Thymus (tissue), 11 donors: ENCODE data around the gene CNOT9. TPM values are rescaled to one million over a fixed set of nuclear protein-coding genes. Genes with fewer than 3 reads are reported as not detected.

Experiments used
- DNase-seq, 9 donors: peaks; one replicate each; pipeline ENCODE4 v3.0.0-alpha.2; 2013; ENCODE audit warnings: low spot score in 9 of 9, low read depth in 6 of 9, missing footprints in 1 of 9
- H3K27ac ChIP-seq, 2 donors: one replicate each; pipeline ENCODE4 v1.5.1; 2013; ENCODE audit warnings: control low read depth in 1 of 2, low read depth in 1 of 2, low read length in 1 of 2, mild to moderate bottlenecking in 1 of 2, moderate library complexity in 1 of 2
- H3K27me3 ChIP-seq, 2 donors: one replicate each; pipeline ENCODE4 v1.5.1; 2013; ENCODE audit warnings: low read length in 1 of 2; ENCODE audit not compliant: control insufficient read depth in 2 of 2, insufficient read depth in 1 of 2
- H3K36me3 ChIP-seq, 2 donors: one replicate each; pipeline ENCODE4 v1.5.1; 2013; ENCODE audit warnings: low read length in 1 of 2, mild to moderate bottlenecking in 1 of 2, moderate library complexity in 1 of 2; ENCODE audit not compliant: control insufficient read depth in 2 of 2, insufficient read depth in 2 of 2
- H3K4me1 ChIP-seq, 2 donors: one replicate each; pipeline ENCODE4 v1.5.1; 2013; ENCODE audit warnings: low read length in 2 of 2; ENCODE audit not compliant: control insufficient read depth in 2 of 2, insufficient read depth in 2 of 2
- H3K4me3 ChIP-seq, 2 donors: one replicate each; pipeline ENCODE4 v1.5.1; 2013; ENCODE audit warnings: low read length in 2 of 2, control low read depth in 1 of 2, mild to moderate bottlenecking in 1 of 2
- H3K9me3 ChIP-seq, 2 donors: one replicate each; pipeline ENCODE4 v1.5.1; 2013; ENCODE audit warnings: low read length in 1 of 2, mild to moderate bottlenecking in 1 of 2; ENCODE audit not compliant: control insufficient read depth in 2 of 2, insufficient read depth in 1 of 2
- WGBS: extraction: QIAGEN DNeasy Blood & Tissue Kit; methylation state at CpG from one replicate; pipeline ENCODE4 v1.1.7; 2013; 5-methylcytosine and 5-hydroxymethylcytosine counted together
- polyA plus RNA-seq: library from polyadenylated mRNA; stranded (reverse); fragments of 200-250 nt; gene quantifications from one replicate; pipeline ENCODE4 v1.2.3, GENCODE V29; 2013
- total RNA-seq: library from RNA; stranded (reverse); fragments of 120-200 nt; gene quantifications from one replicate; pipeline ENCODE4 v1.2.4, GENCODE V29; 2013
- donor health status: healthy.

CNOT9 gene
- total and polyA plus RNA-seq, 2 donors, result 25.6 to 52.8 TPM

DNA sequence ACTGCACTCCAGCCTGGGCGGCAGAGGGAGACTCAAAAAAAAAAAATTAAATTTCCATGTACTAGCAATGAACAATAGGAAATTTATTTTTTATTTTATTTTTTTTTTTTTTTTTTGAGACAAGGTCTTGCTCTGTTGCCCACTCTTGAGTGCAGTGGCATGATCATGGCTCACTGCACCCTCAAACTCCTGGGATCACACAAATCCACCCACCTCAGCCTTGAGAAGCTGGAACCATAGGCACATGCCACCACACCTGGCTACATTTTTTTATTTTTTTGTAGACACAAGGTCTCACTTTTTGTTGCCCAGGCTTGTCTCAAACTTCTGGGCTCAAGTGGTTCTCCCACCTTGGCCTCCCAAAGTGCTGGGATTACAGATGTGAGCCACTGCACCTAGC lies 16.9 kb downstream of the CNOT9 start:
- WGBS, result 95% methylated on average over 1 of the region's 1 CpG
- DNase-seq, result no peak
- H3K4me3 ChIP-seq, result no peak overlapping the region
- H3K9me3 ChIP-seq, result no peaks in the 10 kb centered on the region
- H3K27me3 ChIP-seq, result no peaks in the 10 kb centered on the region
- H3K4me1 ChIP-seq, result no peaks in the 10 kb centered on the region
- H3K36me3 ChIP-seq, result peaks cover 35 to 77% of the 10 kb centered on the region in 2 donors
- no peak overlapping the region for H3K27ac ChIP-seq

DNA sequence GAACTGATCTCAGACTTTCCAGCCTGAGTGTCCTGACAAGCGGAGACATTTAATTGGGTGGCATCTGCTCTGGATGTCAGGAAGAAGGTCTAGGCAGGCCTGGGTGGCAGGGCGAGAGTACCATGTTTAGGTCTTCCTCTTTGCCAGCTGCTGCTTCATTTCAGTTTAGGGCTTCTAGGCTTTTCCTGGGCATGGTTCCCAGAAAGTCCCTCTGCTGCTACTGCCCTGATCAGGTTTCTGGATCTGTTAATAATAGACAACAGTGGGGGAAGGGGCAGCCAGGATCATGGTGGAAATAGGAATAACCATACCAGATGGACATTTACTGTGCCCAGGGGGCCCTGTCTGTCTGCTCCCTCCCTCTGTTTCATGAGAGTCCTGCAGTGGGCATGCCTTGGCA lies 36.8 kb downstream of the CNOT9 start:
- no peak overlapping the region for H3K27ac ChIP-seq
- H3K4me3 ChIP-seq, result no peak overlapping the region
- WGBS, result 98% methylated on average over 2 of the region's 2 CpGs
- H3K27me3 ChIP-seq, result peaks cover 0 to 12% of the 10 kb centered on the region in 2 donors
- H3K36me3 ChIP-seq, result no peaks in the 10 kb centered on the region
- H3K4me1 ChIP-seq, result no peaks in the 10 kb centered on the region
- peak in 1 of 9 donors; percentile 10 for DNase-seq
- no peaks in the 10 kb centered on the region for H3K9me3 ChIP-seq

DNA sequence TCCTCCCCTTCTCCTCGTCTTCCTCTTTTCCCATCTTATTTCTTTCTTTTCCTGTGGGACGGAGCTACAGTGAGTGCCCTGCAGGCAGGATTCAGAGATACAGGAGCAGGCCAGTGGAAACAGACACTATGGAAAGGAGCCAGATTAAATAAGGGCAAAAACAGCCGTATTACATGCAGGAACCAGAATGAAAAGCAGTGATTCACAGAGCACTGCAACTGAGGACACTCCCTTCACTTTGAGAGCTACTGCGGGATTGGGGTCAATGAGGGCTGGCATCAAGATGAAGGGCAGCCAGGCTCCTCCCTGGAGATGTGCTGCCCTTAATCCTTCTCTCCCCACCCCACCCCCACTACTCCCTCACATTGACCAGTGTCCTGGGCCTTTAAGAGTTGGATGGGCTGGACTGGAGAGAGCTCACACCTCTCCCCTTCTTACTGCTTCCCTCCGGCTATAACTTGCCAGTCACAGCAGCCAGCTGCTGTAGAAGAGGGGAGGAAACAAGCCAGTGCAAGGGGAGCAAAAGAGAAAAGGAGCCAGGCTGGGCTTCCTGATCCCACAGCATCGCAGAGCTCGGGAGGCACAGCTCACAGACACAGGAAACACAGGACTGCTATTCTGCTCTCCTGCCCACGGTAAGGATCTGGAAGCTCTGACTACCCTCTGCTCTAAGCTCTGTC lies 38.9 kb downstream of the CNOT9 start, which contains the start of gene PLCD4:
TSS of gene PLCD4 (plus strand) at position 464 of the 680 bp plus-strand sequence. CDS start 7,841 bp downstream, outside the sequence.
- Histone ChIP-seq H3K27ac (no peak within 1 kb of the TSS), H3K9me3 (no peaks in the 10 kb centered on the region), H3K4me1 (no peaks in the 10 kb centered on the region), H3K27me3 (peaks cover 0 to 12% of the 10 kb centered on the region in 2 donors), H3K4me3 (no peak within 1 kb of the TSS), H3K36me3 (no peaks in the 10 kb centered on the region)
- no peak for DNase-seq
- 56% methylated on average over 8 of the region's 8 CpGs for WGBS

DNA sequence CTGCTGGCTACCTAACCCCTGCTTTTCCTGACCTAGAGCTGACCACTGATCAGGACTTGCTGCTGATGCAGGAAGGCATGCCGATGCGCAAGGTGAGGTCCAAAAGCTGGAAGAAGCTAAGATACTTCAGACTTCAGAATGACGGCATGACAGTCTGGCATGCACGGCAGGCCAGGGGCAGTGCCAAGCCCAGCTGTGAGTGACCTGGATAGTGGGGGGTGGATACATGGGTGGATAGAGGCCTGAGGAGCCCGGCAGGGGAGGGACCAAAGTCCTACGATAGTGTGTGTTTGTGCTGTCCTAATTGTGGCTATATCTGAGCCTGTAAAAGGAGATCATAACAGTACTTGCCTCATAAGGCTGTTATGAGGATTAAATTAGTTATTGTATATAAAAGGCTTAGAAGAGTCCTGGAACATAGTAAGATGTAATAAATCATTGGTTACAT lies 47.3 kb downstream of the CNOT9 start:
- Histone ChIP-seq H3K36me3 (no peaks in the 10 kb centered on the region), H3K4me3 (no peak overlapping the region), H3K27me3 (no peaks in the 10 kb centered on the region), H3K9me3 (no peaks in the 10 kb centered on the region), H3K4me1 (no peaks in the 10 kb centered on the region), H3K27ac (no peak overlapping the region)
- DNase-seq, result no peak
- WGBS, result 95% methylated on average over 6 of the region's 6 CpGs

DNA sequence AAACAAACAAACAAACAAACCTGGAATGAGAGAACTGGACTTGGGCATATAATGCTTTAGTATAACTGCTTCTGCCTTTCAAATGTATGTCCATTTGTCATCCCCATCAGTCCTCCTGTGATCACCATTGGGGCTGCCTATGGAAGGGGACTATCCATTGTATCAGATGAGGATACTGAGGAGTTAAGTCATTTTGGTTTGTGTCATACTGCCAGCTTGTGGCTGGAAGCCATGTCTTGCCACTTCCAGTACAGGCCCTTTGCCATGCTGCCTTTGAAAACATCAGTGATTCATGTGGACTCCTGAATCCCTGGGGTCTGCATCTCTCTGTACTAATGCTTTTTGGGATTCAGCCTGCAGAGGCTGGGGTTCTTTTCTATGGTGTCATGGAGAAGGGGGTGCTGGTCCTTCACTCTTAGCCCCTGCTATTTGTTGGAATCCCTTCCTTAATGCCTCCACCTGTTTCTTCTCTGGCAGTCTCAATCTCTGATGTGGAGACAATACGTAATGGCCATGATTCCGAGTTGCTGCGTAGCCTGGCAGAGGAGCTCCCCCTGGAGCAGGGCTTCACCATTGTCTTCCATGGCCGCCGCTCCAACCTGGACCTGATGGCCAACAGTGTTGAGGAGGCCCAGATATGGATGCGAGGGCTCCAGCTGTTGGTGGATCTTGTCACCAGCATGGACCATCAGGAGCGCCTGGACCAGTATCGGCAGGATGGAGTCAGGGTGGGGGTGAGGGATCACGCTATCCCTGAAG lies 49.6 kb downstream of the CNOT9 start:
- WGBS, result 96% methylated on average over 9 of the region's 9 CpGs
- Histone ChIP-seq H3K9me3 (no peaks in the 10 kb centered on the region), H3K4me3 (no peak overlapping the region), H3K4me1 (no peaks in the 10 kb centered on the region), H3K36me3 (no peaks in the 10 kb centered on the region), H3K27me3 (no peaks in the 10 kb centered on the region), H3K27ac (no peak overlapping the region)
- no peak for DNase-seq

DNA sequence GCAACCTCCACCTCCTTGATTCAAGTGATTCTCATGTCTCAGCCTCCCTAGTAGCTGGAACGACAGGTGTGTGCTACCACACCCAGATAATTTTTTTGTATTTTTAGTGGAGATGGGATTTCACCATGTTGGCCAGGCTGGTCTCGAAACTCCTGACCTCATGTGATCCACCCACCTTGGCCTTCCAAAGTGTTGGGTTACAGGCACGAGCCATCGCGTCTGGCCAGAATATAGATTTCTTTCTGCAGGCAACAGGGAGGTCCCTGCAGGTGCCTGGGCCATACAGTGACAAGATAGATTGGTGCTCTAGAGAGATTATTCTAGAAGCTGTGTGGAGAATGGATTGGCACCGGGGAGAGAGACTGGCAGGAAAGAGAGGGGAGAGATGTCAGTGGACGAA lies 52.4 kb downstream of the CNOT9 start:
- Histone ChIP-seq H3K27ac (no peak overlapping the region), H3K36me3 (no peaks in the 10 kb centered on the region), H3K4me1 (no peaks in the 10 kb centered on the region), H3K4me3 (no peak overlapping the region), H3K27me3 (no peaks in the 10 kb centered on the region), H3K9me3 (no peaks in the 10 kb centered on the region)
- 81% methylated on average over 7 of the region's 7 CpGs for WGBS
- DNase-seq, result no peak

DNA sequence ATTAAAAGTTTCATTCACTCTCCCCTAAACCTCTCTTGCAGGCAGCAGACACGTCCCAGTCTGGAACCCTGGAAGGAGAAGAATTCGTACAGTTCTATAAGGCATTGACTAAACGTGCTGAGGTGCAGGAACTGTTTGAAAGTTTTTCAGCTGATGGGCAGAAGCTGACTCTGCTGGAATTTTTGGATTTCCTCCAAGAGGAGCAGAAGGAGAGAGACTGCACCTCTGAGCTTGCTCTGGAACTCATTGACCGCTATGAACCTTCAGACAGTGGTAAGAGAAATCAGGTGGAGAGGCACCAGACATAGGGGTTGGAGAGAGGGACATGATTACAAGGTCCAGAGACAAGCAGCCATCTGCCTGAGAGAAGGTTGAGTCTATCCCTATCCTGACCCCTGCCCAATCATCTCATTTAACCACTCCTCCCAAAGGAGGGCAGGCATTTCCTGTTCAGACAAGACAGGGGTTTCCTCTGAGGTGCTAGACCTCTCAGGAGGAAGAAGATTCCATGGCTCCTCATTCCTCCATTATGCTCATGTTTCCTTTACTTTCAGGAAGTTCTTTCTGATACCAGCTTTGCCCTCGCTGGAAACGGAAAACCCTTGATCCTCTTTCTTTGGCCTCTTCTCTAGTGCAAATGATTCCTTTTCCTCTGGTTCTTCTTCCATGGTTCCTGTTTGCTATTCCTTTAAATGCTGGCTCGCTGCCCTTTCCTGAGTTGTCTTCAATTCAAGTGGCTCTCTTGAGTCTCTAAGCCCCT lies 54.1 kb downstream of the CNOT9 start:
- no peak for DNase-seq
- Histone ChIP-seq H3K27ac (no peak overlapping the region), H3K4me3 (no peak overlapping the region), H3K9me3 (no peaks in the 10 kb centered on the region), H3K4me1 (no peaks in the 10 kb centered on the region), H3K27me3 (no peaks in the 10 kb centered on the region), H3K36me3 (no peaks in the 10 kb centered on the region)
- WGBS, result 85% methylated on average over 7 of the region's 7 CpGs

DNA sequence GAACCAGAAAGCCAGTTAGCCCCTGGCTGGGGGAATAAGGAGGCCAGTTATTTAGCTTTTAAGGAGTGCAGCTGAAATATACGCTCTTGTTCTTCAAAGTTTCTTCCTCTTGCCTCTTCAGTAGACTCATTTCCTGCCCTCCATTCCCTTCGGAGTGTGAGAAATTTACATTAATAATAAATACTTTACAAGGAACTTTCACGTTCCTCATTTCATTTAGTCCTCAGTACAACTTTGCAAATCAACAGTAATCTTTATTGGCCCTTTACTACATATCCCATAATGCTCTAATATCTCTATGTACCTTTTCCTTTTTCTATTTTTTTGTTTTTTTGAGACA lies 54.7 kb downstream of the CNOT9 start:
- WGBS, result 53% methylated on average over 3 of the region's 3 CpGs
- no peaks in the 10 kb centered on the region for H3K36me3 ChIP-seq
- no peak overlapping the region for H3K27ac ChIP-seq
- H3K4me3 ChIP-seq, result no peak overlapping the region
- H3K27me3 ChIP-seq, result no peaks in the 10 kb centered on the region
- H3K9me3 ChIP-seq, result no peaks in the 10 kb centered on the region
- DNase-seq, result no peak
- no peaks in the 10 kb centered on the region for H3K4me1 ChIP-seq

DNA sequence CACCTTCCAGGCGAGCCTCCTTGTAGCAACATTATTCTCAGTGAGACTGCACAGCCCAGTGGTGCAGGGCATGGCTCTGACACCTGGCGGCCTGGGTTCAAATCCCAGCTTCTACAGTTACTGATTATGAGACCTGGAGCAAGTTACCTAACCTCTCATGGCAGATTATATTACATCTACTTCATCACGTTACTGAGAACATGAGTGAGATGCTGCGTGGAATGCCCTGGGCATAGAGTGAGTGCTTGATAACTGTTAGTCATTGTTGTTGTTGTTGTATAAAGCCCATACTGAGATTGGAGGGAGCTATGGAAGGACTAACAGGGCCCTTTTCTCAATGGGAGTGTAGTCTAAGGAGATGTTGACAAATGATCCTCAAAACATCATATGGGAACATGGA lies 57.7 kb downstream of the CNOT9 start:
- Histone ChIP-seq H3K27me3 (no peaks in the 10 kb centered on the region), H3K9me3 (no peaks in the 10 kb centered on the region), H3K4me3 (no peak overlapping the region), H3K4me1 (no peaks in the 10 kb centered on the region), H3K36me3 (no peaks in the 10 kb centered on the region), H3K27ac (no peak overlapping the region)
- no peak for DNase-seq
- WGBS, result 94% methylated on average over 4 of the region's 4 CpGs
